ENCODE measurements around the gene CHI3L1.

CHI3L1 gene

GRCh38 chr1:203136409-203137042 lies 50.0 kb downstream of the CHI3L1 start:
- H3K27ac Mint-ChIP-seq: no peak overlapping the region

GRCh38 chr1:203135636-203136305 lies 50.7 kb downstream of the CHI3L1 start:
- Mint-ChIP-seq H3K4me3 (no peak overlapping the region), H3K36me3 (ENCODE audit: low read depth) (no peaks in the 10 kb centered on the region), H3K9me3 (no peaks in the 10 kb centered on the region), H3K27ac (no peak overlapping the region), H3K4me1 (ENCODE audit: low read depth) (peaks cover 5% of the 10 kb centered on the region), H3K27me3 (ENCODE audit: low read depth) (peaks cover 13% of the 10 kb centered on the region)

More at GRCh38 chr1:203136409-203137042, 50.0 kb downstream of the CHI3L1 start:
- Mint-ChIP-seq H3K36me3 (ENCODE audit: low read depth) (no peaks in the 10 kb centered on the region), H3K9me3 (no peaks in the 10 kb centered on the region), H3K4me1 (ENCODE audit: low read depth) (peaks cover 5% of the 10 kb centered on the region), H3K4me3 (no peak overlapping the region), H3K27me3 (ENCODE audit: low read depth) (peaks cover 13% of the 10 kb centered on the region)

DNA sequence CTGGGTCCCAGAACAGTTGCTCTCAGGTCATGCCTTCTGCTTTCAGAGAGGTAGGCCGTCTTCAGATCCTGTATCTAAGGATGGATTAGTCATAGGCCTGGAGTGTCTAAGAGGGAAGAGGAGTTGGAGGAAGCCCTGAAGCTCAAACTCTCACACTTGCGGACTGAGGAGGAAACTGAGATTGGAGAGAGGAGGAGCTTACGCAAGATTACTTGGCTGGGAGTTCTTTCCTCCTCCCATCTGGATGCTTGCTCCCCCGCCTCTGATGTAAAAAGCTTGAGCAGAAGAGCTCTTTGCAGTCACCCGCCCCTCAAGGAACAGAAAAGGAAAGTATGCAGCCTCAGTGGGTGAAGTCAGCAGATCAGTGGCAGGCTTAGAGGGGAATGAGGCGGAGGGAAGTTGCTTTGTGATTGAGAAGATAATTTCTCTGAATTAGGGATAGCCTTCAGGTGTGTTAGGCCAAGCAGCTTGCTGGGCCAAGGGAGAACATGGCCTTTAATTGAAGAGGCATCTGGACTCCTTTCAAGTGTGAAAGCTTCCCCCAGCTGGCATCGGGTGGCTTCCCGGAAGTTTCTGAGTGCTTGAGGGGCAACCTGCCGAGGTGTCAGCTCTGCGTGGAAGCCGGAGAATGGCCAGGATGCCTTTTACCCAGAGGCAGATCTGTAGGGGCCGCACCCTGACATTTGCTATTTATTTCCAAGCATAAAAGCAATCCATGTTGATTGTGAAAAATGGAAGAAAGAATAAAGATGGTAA lies 52.4 kb downstream of the CHI3L1 start:
- Mint-ChIP-seq H3K4me3 (no peak overlapping the region), H3K27ac (no peak overlapping the region), H3K36me3 (ENCODE audit: low read depth) (no peaks in the 10 kb centered on the region), H3K27me3 (ENCODE audit: low read depth) (peaks cover 25% of the 10 kb centered on the region), H3K9me3 (no peaks in the 10 kb centered on the region), H3K4me1 (ENCODE audit: low read depth) (peaks cover 5% of the 10 kb centered on the region)

GRCh38 chr1:203131548-203132200 lies 54.8 kb downstream of the CHI3L1 start:
- no peaks in the 10 kb centered on the region for H3K36me3 Mint-ChIP-seq (ENCODE audit: low read depth)
- no peaks in the 10 kb centered on the region for H3K9me3 Mint-ChIP-seq
- peaks cover 5% of the 10 kb centered on the region for H3K4me1 Mint-ChIP-seq (ENCODE audit: low read depth)
- no peak overlapping the region for H3K4me3 Mint-ChIP-seq
- peaks cover 39% of the 10 kb centered on the region for H3K27me3 Mint-ChIP-seq (ENCODE audit: low read depth)
- no peak overlapping the region for H3K27ac Mint-ChIP-seq

GRCh38 chr1:203130358-203130985 lies 56.0 kb downstream of the CHI3L1 start:
- Mint-ChIP-seq H3K4me1 (ENCODE audit: low read depth) (no peaks in the 10 kb centered on the region), H3K4me3 (no peak overlapping the region), H3K36me3 (ENCODE audit: low read depth) (no peaks in the 10 kb centered on the region), H3K27me3 (ENCODE audit: low read depth) (peaks cover 44% of the 10 kb centered on the region), H3K9me3 (no peaks in the 10 kb centered on the region), H3K27ac (no peak overlapping the region)

- H3K9me3 Mint-ChIP-seq: no peaks in the 10 kb centered on the region
- peaks cover 52% of the 10 kb centered on the region for H3K27me3 Mint-ChIP-seq (ENCODE audit: low read depth)
- no peaks in the 10 kb centered on the region for H3K36me3 Mint-ChIP-seq (ENCODE audit: low read depth)
- no peak overlapping the region for H3K4me3 Mint-ChIP-seq
- H3K27ac Mint-ChIP-seq: no peak overlapping the region
- H3K4me1 Mint-ChIP-seq (ENCODE audit: low read depth): no peaks in the 10 kb centered on the region
These were observed 56.8 kb downstream of the CHI3L1 start for GRCh38 chr1:203129501-203130231.

Data from T-helper 1 cell treated with Interleukin-12 subunit alpha and Interleukin-12 subunit beta and Interleukin-4 antibody, amounts not matched to agents 30 μg/mL and 1 μg/mL, for 36 hours (primary cell).